Keratinocyte (primary cell): ENCODE data around the gene LRRC27. TPM values are rescaled to one million over a fixed set of nuclear protein-coding genes. Genes with fewer than 3 reads are reported as not detected.

Source experiments
- DNase-seq: peaks from one replicate; pipeline ENCODE4 v3.0.0-alpha.2; 2011; ENCODE audit warnings: low read depth, missing footprints, low spot score
- FAIRE-seq: peaks from 2 replicates; lab custom pipeline; 2011; peaks lifted over from hg19 to GRCh38; lab: Jason Lieb, UNC
- H2AFZ ChIP-seq: 2 replicates; pipeline ENCODE4 v1.6.0; 2012; ENCODE audit warnings: low read length, control low read depth, inconsistent platforms; ENCODE audit not compliant: control insufficient read depth
- H3K27ac ChIP-seq: 2 replicates; pipeline ENCODE4 v1.5.1; 2011; ENCODE audit warnings: low read length; ENCODE audit not compliant: control insufficient read depth, insufficient read depth
- H3K27me3 ChIP-seq: 3 replicates; pipeline ENCODE4 v1.6.0; 2011; ENCODE audit warnings: low read length; ENCODE audit not compliant: control insufficient read depth, insufficient read depth; ENCODE audit errors: extremely low read depth
- H3K36me3 ChIP-seq, 2 experiments: 2 replicates in 1 of 2; 3 replicates in 1 of 2; pipeline ENCODE4 v1.5.1; 2011; ENCODE audit warnings: low read length in 2 of 2, mild to moderate bottlenecking in 1 of 2; ENCODE audit not compliant: control insufficient read depth in 2 of 2, insufficient read depth in 2 of 2; ENCODE audit errors: extremely low read depth in 1 of 2
- H3K4me1 ChIP-seq: 3 replicates; pipeline ENCODE4 v1.5.1; 2011; ENCODE audit warnings: low read length; ENCODE audit not compliant: control insufficient read depth, insufficient read depth; ENCODE audit errors: extremely low read depth
- H3K4me2 ChIP-seq: 3 replicates; pipeline ENCODE4 v1.6.0; 2011; ENCODE audit warnings: low read depth, low read length; ENCODE audit not compliant: control insufficient read depth, insufficient read depth; ENCODE audit errors: extremely low read depth
- H3K4me3 ChIP-seq, 3 experiments: fragments of 200-600 bp in 1 of 3; sonication (generic) in 1 of 3; 2 replicates in 2 of 3; 3 replicates in 1 of 3; pipeline ENCODE4 v1.5.1; 2011 to 2016; ENCODE audit warnings: low read length in 3 of 3, mild to moderate bottlenecking in 3 of 3, control low read depth in 2 of 3, inconsistent platforms in 1 of 3, low read depth in 1 of 3, mixed read lengths in 1 of 3, mixed run types in 1 of 3, moderate library complexity in 1 of 3; ENCODE audit not compliant: control insufficient read depth in 2 of 3, insufficient read depth in 2 of 3; ENCODE audit errors: extremely low read depth in 1 of 3
- H3K79me2 ChIP-seq: 2 replicates; pipeline ENCODE4 v1.6.0; 2012; ENCODE audit warnings: low read length; ENCODE audit not compliant: control insufficient read depth, insufficient read depth
- H3K9ac ChIP-seq: 3 replicates; pipeline ENCODE4 v1.6.0; 2011; ENCODE audit warnings: low read length; ENCODE audit not compliant: control insufficient read depth, insufficient read depth; ENCODE audit errors: extremely low read depth
- H3K9me1 ChIP-seq: 3 replicates; pipeline ENCODE4 v1.6.0; 2011; ENCODE audit warnings: low read length; ENCODE audit not compliant: control insufficient read depth, insufficient read depth; ENCODE audit errors: extremely low read depth
- H3K9me3 ChIP-seq: 2 replicates; pipeline ENCODE4 v1.5.1; 2012; ENCODE audit warnings: low read depth, low read length; ENCODE audit not compliant: control insufficient read depth
- H4K20me1 ChIP-seq: 3 replicates; pipeline ENCODE4 v1.6.0; 2011; ENCODE audit warnings: low read length; ENCODE audit not compliant: control insufficient read depth, insufficient read depth; ENCODE audit errors: extremely low read depth
- EZH2 ChIP-seq: IDR thresholded peaks from one replicate; pipeline ENCODE4 v1.6.1; 2012; ENCODE audit warnings: inconsistent platforms, mild to moderate bottlenecking, low read length, moderate library complexity
- dilution Hi-C: fragments of 300-500 bp; cut with MboI; formaldehyde crosslinking; loops from one replicate; pipeline ENCODE4 v1.7.0; 2020; ENCODE audit warnings: low sequenced_read_pairs; ENCODE audit not compliant: extremely low pct_ligation_motif_present
- polyA plus RNA-seq, 5 experiments: library from polyadenylated mRNA; depleted of rRNA in 3 of 5; stranded (reverse) in 3 of 5; stranded (forward) in 1 of 5; unstranded in 1 of 5; fragments of >200 nt; gene quantifications; 1 replicate in 1 of 5; 2 replicates in 3 of 5; 3 replicates in 1 of 5; pipeline versions ENCODE4 v1.2.1 to v1.2.3, GENCODE V29; 2011 to 2012; ENCODE audit warnings: missing spikeins in 2 of 5, low read depth in 1 of 5, low replicate concordance in 1 of 5
- TF ChIP-seq, protein P1 (sequence below), 3 experiments: IDR thresholded peaks in 1 of 3; conservative IDR thresholded peaks in 1 of 3; optimal IDR thresholded peaks in 1 of 3; 2 replicates in 2 of 3; 3 replicates in 1 of 3; pipeline versions ENCODE3 to v1.5.1; 2011; ENCODE audit warnings: low read length in 3 of 3, mild to moderate bottlenecking in 3 of 3, moderate library complexity in 2 of 3, control low read depth in 1 of 3, inconsistent platforms in 1 of 3; ENCODE audit not compliant: insufficient read depth in 2 of 3; ENCODE audit errors: extremely low read depth in 1 of 3

The LRRC27 gene
- polyA plus RNA-seq, 1 donor (not counting 4 experiments of a cell fraction or from before 2014, with no cell fraction given): 3.0 TPM

DNA sequence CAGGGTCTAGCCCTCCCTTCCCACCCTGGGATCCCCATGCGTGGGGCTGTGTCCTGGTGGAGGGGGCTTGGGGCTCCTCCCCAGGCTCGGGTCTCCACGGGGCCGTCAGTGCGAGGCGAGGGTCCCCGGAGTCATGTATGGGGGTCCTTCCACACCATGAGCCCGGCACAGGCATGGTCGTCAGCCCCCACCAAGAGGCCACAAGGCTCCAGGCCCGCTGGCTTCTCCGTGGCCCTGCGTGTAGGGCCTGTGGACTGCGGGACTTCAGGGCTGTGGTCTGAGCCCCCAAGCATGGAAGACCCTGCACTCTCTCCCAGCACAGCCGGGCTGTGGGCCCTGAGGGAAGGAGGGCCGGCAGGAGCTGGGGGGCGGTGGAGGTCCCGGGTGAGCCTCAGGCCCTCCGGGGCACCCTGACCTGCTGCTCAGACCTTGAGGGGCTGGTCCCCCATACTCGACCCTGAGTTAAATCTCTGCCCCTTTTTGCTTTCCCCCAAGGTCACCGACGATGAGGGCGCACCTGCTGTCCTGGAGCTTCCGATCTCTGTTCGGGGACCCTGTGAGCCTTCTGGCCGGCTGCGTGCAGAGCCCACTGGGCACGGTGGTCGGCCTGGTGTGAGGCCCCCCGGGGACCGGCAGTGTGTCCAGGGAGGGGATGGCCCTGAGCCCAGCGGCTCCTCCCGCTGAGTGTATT lies 84.7 kb downstream of the LRRC27 start:
- Histone ChIP-seq H3K9me3 (no peaks in the 10 kb centered on the region), H3K27me3 (no peaks in the 10 kb centered on the region), H3K9me1 (no peaks in the 10 kb centered on the region), H2AFZ (no peak overlapping the region), H3K9ac (no peak overlapping the region), H3K36me3 (peaks cover 0 to 8% of the 10 kb centered on the region in 2 experiments), H4K20me1 (no peaks in the 10 kb centered on the region), H3K27ac (no peak overlapping the region), H3K4me2 (no peak overlapping the region), H3K79me2 (peaks cover 5% of the 10 kb centered on the region), H3K4me3 (no peak overlapping the region), H3K4me1 (peaks cover 42% of the 10 kb centered on the region)
- FAIRE-seq: no peak
- TF ChIP-seq EZH2: no peak
- TF ChIP-seq, protein P1, sequence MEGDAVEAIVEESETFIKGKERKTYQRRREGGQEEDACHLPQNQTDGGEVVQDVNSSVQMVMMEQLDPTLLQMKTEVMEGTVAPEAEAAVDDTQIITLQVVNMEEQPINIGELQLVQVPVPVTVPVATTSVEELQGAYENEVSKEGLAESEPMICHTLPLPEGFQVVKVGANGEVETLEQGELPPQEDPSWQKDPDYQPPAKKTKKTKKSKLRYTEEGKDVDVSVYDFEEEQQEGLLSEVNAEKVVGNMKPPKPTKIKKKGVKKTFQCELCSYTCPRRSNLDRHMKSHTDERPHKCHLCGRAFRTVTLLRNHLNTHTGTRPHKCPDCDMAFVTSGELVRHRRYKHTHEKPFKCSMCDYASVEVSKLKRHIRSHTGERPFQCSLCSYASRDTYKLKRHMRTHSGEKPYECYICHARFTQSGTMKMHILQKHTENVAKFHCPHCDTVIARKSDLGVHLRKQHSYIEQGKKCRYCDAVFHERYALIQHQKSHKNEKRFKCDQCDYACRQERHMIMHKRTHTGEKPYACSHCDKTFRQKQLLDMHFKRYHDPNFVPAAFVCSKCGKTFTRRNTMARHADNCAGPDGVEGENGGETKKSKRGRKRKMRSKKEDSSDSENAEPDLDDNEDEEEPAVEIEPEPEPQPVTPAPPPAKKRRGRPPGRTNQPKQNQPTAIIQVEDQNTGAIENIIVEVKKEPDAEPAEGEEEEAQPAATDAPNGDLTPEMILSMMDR (optimal IDR thresholded peaks at IDR 0.05 in 1 of 3, IDR thresholded peaks at IDR 0.05 in 1 of 3, conservative IDR thresholded peaks at IDR 0.05 in 1 of 3; ENCODE audit: extremely low read depth in 1 of 3, insufficient read depth in 2 of 3, low read length in 3 of 3): no peak
- dilution Hi-C loops: no loop called here
- DNase-seq: no peak

DNA sequence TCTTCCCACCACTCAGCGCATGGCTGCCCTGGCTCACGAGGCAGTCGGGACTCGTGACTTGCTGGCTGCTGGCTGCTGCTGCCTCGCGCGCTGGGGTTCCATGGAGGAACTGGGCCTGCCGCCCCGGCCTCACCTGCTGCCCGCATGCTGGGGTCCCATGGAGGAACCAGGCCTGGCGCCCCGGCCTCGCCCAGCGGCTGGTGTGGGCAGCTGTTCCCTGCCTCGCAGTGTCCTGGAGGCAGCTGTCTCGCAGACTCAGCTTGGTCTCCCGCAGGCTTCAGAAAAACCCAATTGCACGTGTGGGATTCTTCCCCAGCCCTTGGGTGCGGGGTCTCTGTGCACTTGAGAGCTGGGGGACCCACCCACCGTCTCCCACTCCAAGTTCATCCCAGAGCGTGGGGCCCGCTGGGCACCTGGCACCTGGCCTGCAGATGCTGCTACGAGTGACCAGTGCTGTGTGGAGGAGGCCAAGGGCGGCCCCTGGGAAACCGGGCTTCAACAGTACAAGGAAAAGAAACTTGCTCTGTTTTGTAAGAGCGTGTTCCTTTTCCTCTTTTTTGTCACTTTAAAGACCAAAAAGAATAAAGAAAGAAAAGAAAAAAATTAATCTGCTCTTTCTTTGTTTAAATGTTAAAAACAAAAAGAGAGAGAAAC lies 85.4 kb downstream of the LRRC27 start:
- H3K36me3 ChIP-seq: peaks cover 0 to 8% of the 10 kb centered on the region in 2 experiments
- DNase-seq (no peak), FAIRE-seq (no peak)
- no peak overlapping the region for H3K4me2 ChIP-seq
- no peak overlapping the region for H3K4me3 ChIP-seq
- H3K9ac ChIP-seq: no peak overlapping the region
- H3K27ac ChIP-seq: no peak overlapping the region
- H2AFZ ChIP-seq: no peak overlapping the region
- no peaks in the 10 kb centered on the region for H3K9me3 ChIP-seq
- H3K9me1 ChIP-seq: no peaks in the 10 kb centered on the region
- peaks cover 5% of the 10 kb centered on the region for H3K79me2 ChIP-seq
- H3K4me1 ChIP-seq: peaks cover 37% of the 10 kb centered on the region
- no peaks in the 10 kb centered on the region for H3K27me3 ChIP-seq
- dilution Hi-C loops: no loop called here
- no peaks in the 10 kb centered on the region for H4K20me1 ChIP-seq
- TF ChIP-seq EZH2: no peak
- TF ChIP-seq, protein P1 (optimal IDR thresholded peaks at IDR 0.05 in 1 of 3, IDR thresholded peaks at IDR 0.05 in 1 of 3, conservative IDR thresholded peaks at IDR 0.05 in 1 of 3; ENCODE audit: extremely low read depth in 1 of 3, insufficient read depth in 2 of 3, low read length in 3 of 3): no peak
